Neural cell (in vitro differentiated cells): ENCODE measurements around the gene ZMAT3. TPM values are rescaled to one million over a fixed set of nuclear protein-coding genes. Genes with fewer than 3 reads are reported as not detected.

ENCODE experiments used
- H2AFZ ChIP-seq: fragments of 200-600, 300-800 bp; sonication (generic), shearing (Covaris generic); 2 replicates; pipeline ENCODE4 v1.6.0; 2014; ENCODE audit warnings: low read depth, mild to moderate bottlenecking, antibody characterized with exemption, low read length, moderate library complexity
- H3F3A ChIP-seq: fragments of 200-600 bp; shearing (Covaris generic); 2 replicates; pipeline ENCODE4 v1.6.1; 2016; ENCODE audit warnings: mild to moderate bottlenecking, moderate library complexity, mixed read lengths, antibody characterized with exemption, low read length; ENCODE audit not compliant: insufficient read depth, poor library complexity, severe bottlenecking
- H3K27ac ChIP-seq: fragments of 200-600, 300-800 bp; sonication (generic), shearing (Covaris generic); 2 replicates; pipeline ENCODE4 v1.5.1; 2014; ENCODE audit warnings: mild to moderate bottlenecking, low read length, moderate library complexity
- H3K27me3 ChIP-seq: fragments of 300-800, 200-600 bp; sonication (generic), shearing (Covaris generic); 2 replicates; pipeline ENCODE4 v1.6.0; 2014; ENCODE audit warnings: mild to moderate bottlenecking, low read depth, low read length, moderate library complexity; ENCODE audit not compliant: insufficient read depth
- H3K36me3 ChIP-seq: fragments of 300-800, 200-600 bp; sonication (generic), shearing (Covaris generic); 2 replicates; pipeline ENCODE4 v1.5.1; 2014; ENCODE audit warnings: mild to moderate bottlenecking, antibody characterized with exemption, low read length, moderate library complexity; ENCODE audit not compliant: insufficient read depth
- H3K4me2 ChIP-seq: fragments of 300-800, 200-600 bp; sonication (generic), shearing (Covaris generic); 2 replicates; pipeline ENCODE4 v1.6.0; 2014; ENCODE audit warnings: mild to moderate bottlenecking, low read length
- H3K4me3 ChIP-seq: fragments of 300-800, 200-600 bp; sonication (generic), shearing (Covaris generic); 2 replicates; pipeline ENCODE4 v1.5.1; 2014; ENCODE audit warnings: mild to moderate bottlenecking, low read length, moderate library complexity
- H3K79me2 ChIP-seq: fragments of 200-600 bp; shearing (Covaris generic); replicated peaks from 2 replicates; pipeline ENCODE4 v1.6.0; 2014; ENCODE audit warnings: mild to moderate bottlenecking, low read length, moderate library complexity; ENCODE audit not compliant: insufficient read depth
- H3K9ac ChIP-seq: fragments of 300-800, 200-600 bp; sonication (generic), shearing (Covaris generic); 2 replicates; pipeline ENCODE4 v1.6.1; 2016; ENCODE audit warnings: mild to moderate bottlenecking, low read length, mixed read lengths
- H3K9me2 ChIP-seq: fragments of 200-600 bp; shearing (Covaris generic); 2 replicates; pipeline ENCODE4 v1.6.1; 2016; ENCODE audit warnings: mild to moderate bottlenecking, low read length, mixed read lengths; ENCODE audit not compliant: insufficient read depth
- H3K9me3 ChIP-seq: fragments of 200-600, 300-800 bp; sonication (generic), shearing (Covaris generic); 2 replicates; pipeline ENCODE4 v1.6.1; 2016; ENCODE audit warnings: mild to moderate bottlenecking, mixed run types, low read length, moderate library complexity, mixed read lengths
- H4K20me1 ChIP-seq: fragments of 200-600 bp; shearing (Covaris generic); 2 replicates; pipeline ENCODE4 v1.6.1; 2016; ENCODE audit warnings: mild to moderate bottlenecking, mixed run types; ENCODE audit not compliant: insufficient read depth
- CTCF ChIP-seq: fragments of 450-650 bp; IDR thresholded peaks from 2 replicates; pipeline ENCODE4 v1.5.1; 2014; ENCODE audit warnings: antibody characterized with exemption, mild to moderate bottlenecking, moderate library complexity; ENCODE audit not compliant: poor library complexity, severe bottlenecking
- EP300 ChIP-seq: fragments of 450-650 bp; conservative IDR thresholded peaks from 2 replicates; pipeline ENCODE4 v1.6.1; 2014; ENCODE audit warnings: antibody characterized with exemption, mild to moderate bottlenecking, moderate library complexity; ENCODE audit not compliant: poor library complexity, severe bottlenecking
- EZH2 ChIP-seq: fragments of 200-600, 300-800 bp; shearing (Covaris generic), sonication (generic); IDR thresholded peaks from 2 replicates; pipeline ENCODE4 v1.6.1; 2014; ENCODE audit warnings: antibody characterized with exemption, low read length, borderline replicate concordance, mild to moderate bottlenecking; ENCODE audit not compliant: insufficient read depth, poor library complexity, severe bottlenecking
- MXI1 ChIP-seq: fragments of 450-650 bp; conservative IDR thresholded peaks from 2 replicates; pipeline ENCODE4 v1.6.1; 2014; ENCODE audit warnings: antibody characterized with exemption, mild to moderate bottlenecking; ENCODE audit not compliant: poor library complexity, severe bottlenecking
- POLR2AphosphoS5 ChIP-seq: IDR thresholded peaks from 2 replicates; pipeline ENCODE4 v1.6.1; 2012
- RAD21 ChIP-seq: fragments of 450-650 bp; conservative IDR thresholded peaks from 2 replicates; pipeline ENCODE4 v1.6.1; 2014; ENCODE audit warnings: antibody characterized with exemption, mild to moderate bottlenecking, moderate library complexity
- SMC3 ChIP-seq: fragments of 450-650 bp; conservative IDR thresholded peaks from 2 replicates; pipeline ENCODE4 v1.6.1; 2014; ENCODE audit warnings: antibody characterized with exemption, mild to moderate bottlenecking, moderate library complexity; ENCODE audit not compliant: poor library complexity
- TAF1 ChIP-seq: IDR thresholded peaks from 2 replicates; pipeline ENCODE4 v1.6.1; 2012; ENCODE audit warnings: low read depth
- polyA plus RNA-seq: library from polyadenylated mRNA; depleted of rRNA; stranded (reverse); fragments of >200 nt; gene quantifications from 2 replicates; pipeline ENCODE4 v1.2.3, GENCODE V29; 2014
- TF ChIP-seq, protein P1 (sequence below): IDR thresholded peaks from 2 replicates; pipeline ENCODE4 v1.6.1; 2012; ENCODE audit warnings: borderline replicate concordance

Gene ZMAT3
- polyA plus RNA-seq, 1 donor from 2014 or later = 3.9 TPM

DNA sequence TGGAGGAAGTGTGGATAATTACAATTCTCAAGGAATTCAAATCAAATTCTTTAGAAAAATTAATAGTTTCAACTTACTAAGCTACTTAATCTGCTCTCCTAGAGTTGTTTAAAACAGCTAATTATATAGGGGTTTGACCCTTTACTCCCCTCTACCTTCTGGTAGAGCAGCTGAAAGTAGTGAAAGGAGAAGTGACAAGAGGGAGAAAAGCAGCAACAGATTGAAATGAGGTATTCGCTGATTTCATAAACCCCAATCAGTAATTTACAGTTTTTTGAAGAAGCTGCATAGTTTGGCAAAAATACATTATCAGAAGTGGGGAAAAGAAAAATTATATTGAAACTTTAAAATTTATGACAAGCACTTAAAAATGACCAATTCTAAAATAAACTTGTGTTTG, 52.8 kb downstream of the ZMAT3 start:
- Histone ChIP-seq H3K9me2 (no peaks in the 10 kb centered on the region), H3K27ac (no peak overlapping the region), H3K9ac (no peak overlapping the region), H3K9me3 (no peaks in the 10 kb centered on the region), H2AFZ (no peak overlapping the region), H3F3A (no peaks in the 10 kb centered on the region), H3K36me3 (no peaks in the 10 kb centered on the region), H3K79me2 (no peaks in the 10 kb centered on the region), H3K4me2 (no peak overlapping the region), H3K27me3 (no peaks in the 10 kb centered on the region), H4K20me1 (no peaks in the 10 kb centered on the region), H3K4me3 (no peak overlapping the region)
- TF ChIP-seq, protein P1, sequence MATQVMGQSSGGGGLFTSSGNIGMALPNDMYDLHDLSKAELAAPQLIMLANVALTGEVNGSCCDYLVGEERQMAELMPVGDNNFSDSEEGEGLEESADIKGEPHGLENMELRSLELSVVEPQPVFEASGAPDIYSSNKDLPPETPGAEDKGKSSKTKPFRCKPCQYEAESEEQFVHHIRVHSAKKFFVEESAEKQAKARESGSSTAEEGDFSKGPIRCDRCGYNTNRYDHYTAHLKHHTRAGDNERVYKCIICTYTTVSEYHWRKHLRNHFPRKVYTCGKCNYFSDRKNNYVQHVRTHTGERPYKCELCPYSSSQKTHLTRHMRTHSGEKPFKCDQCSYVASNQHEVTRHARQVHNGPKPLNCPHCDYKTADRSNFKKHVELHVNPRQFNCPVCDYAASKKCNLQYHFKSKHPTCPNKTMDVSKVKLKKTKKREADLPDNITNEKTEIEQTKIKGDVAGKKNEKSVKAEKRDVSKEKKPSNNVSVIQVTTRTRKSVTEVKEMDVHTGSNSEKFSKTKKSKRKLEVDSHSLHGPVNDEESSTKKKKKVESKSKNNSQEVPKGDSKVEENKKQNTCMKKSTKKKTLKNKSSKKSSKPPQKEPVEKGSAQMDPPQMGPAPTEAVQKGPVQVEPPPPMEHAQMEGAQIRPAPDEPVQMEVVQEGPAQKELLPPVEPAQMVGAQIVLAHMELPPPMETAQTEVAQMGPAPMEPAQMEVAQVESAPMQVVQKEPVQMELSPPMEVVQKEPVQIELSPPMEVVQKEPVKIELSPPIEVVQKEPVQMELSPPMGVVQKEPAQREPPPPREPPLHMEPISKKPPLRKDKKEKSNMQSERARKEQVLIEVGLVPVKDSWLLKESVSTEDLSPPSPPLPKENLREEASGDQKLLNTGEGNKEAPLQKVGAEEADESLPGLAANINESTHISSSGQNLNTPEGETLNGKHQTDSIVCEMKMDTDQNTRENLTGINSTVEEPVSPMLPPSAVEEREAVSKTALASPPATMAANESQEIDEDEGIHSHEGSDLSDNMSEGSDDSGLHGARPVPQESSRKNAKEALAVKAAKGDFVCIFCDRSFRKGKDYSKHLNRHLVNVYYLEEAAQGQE = no peak
- TF ChIP-seq CTCF (no peak), MXI1 (no peak), TAF1 (no peak), EZH2 (no peak), RAD21 (no peak), EP300 (no peak), POLR2AphosphoS5 (no peak), SMC3 (no peak)

- Histone ChIP-seq H3K9me3 (no peaks in the 10 kb centered on the region), H3K9ac (no peak overlapping the region), H3K27ac (no peak overlapping the region), H3F3A (no peaks in the 10 kb centered on the region), H4K20me1 (no peaks in the 10 kb centered on the region), H3K79me2 (no peaks in the 10 kb centered on the region), H3K36me3 (no peaks in the 10 kb centered on the region), H3K4me3 (no peak overlapping the region), H3K4me2 (no peak overlapping the region), H2AFZ (no peak overlapping the region), H3K27me3 (no peaks in the 10 kb centered on the region), H3K9me2 (no peaks in the 10 kb centered on the region)
- TF ChIP-seq EP300 (no peak), SMC3 (no peak), TAF1 (no peak), EZH2 (no peak), POLR2AphosphoS5 (no peak), RAD21 (no peak), MXI1 (no peak), CTCF (no peak)
- TF ChIP-seq, protein P1 = no peak
Observed at GRCh38 chr3:179016979-179017670, 54.5 kb downstream of the ZMAT3 start.
